GM20431 (cell line): ENCODE measurements around the gene NUDT3.
"Not testable (repeated sequence)": the region's sequence is repeated elsewhere in the genome, so short reads cannot be mapped to it uniquely, and the experiment has no call there.

Experiments used
- in situ Hi-C: fragments of 300-500 bp; cut with MseI, MboI; formaldehyde crosslinking; loops from one replicate; pipeline ENCODE4 v1.15.0; 2020; ENCODE audit warnings: low sequenced_read_pairs; ENCODE audit not compliant: unreplicated experiment

The NUDT3 gene

DNA sequence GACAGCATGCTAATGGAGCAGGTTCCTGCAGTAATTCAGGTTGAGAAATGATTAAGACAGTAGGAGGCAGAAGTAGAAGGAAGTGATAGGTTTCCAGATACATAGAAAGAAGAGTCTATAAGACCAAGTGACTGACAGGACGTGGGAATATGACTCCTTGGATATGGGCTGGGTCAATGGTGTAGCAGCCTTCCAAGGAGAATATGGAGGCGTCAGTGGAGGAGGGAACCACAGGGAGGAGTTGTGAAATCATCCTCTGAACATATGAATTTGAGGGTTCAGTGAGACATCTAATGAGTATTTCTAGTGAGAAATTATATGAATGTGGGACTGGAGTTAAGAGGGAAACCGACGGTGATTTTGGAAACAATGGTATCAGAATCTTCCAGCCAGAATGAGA lies 43.3 kb downstream of the NUDT3 start:
- in situ Hi-C loops: no loop called here

DNA sequence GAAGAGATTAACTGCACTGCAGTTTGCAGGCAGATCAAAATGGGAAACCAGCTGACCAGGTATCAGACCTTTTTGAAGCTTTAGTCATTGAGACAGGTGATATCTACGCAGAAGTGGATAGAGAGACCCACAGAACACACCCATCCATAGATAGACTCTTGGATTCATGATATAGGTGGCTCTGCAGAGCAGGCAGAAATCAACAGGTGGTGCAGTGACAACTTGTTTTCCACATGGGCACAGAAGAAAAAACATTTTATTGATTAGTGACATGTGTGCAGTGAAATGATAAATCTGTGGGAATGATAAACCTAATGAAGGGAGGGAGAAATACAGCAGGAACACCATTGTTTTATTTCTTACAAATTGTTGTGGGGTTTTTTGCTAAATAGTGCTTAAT lies 45.2 kb downstream of the NUDT3 start:
- in situ Hi-C loops: no loop called here

DNA sequence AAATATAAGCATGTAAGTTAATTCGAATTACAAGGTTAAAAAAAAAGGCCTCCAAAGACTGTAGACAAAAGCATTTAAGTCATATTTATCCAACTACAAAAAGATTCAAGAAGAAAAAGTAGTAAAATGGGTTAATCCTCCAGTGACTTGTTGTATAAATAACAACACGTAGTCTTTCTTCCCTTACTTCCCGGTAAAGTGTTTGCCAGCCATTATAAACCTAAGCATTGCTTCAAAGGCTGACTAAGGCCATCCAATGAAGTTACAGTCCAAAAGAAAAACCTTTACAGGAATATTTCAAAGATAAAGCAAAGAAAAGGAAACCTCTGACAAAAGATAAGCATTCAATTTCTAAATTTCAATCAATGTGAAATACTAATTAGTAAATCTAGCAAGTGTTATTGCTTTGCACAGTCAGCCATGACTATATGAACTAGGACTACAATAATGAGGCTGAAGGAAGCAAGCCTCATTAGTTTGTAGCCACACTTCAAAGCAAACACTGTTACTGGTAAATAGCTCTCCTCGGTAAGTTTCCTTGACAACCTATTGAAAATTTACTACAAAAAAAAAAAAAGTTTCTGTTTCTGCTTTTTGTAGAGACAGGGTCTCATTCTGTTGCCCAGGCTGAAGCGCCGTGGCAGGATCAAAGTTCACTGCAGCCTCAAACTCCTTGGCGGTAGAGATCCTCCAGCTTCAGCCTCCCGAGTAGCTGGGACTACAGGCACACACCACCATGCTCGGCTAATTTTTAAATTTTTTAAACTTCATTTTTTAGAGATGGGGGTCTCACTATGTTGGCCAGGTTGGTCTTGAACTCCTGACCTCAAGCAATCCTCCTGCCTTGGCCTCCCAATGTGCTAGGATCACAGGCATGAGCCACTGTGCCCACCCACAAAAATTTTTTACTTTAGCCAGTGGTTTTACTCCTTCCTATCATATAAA lies 46.0 kb downstream of the NUDT3 start:
- in situ Hi-C loops: no loop called here

- in situ Hi-C loops: no loop called here
These were observed 48.7 kb downstream of the NUDT3 start for GRCh38 chr6:34343806-34344205.

DNA sequence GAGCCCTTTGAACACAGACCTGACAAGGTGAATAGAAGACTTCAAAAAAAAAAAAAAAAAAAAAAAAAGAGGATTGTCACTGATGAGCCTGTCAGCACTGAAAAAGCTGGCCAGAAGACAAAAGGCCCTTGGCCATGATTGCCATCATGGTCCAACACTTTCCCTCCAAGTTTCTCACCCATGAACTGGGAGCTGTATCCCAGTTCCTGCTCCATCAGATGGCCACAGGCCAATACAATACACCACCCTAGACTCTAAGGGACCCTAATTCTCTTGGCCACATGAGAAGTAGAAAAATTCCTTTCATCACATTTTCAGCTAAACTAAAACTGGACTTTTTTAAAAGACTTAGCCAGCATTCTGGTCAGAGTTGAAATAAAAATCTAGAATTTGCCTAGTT lies 50.2 kb downstream of the NUDT3 start:
- in situ Hi-C loops: no loop called here

DNA sequence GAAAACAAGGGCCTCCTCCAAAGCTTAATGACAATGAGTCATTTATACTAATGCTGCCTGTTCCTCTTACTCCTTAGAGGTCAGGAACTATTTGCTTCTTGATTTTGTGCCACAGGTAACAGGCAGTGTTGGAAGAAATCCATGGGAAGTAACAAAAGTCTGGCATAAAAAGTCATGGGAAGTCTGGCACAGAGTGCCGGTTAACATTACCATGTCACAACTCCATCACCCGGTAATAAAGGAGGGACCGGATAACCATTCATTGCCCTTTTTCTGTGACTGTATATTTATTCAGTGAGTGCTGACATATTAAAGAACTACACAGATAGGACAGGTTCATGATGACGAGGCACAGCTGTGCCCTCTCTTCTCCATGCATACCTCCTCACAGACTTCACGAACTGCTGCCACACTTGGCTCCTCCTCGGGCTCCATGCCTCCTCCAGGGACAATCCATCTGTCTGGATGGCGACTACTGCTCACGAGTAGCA lies 50.9 kb downstream of the NUDT3 start:
- in situ Hi-C loops: no loop called here

GRCh38 chr6:34340906-34341480 lies 51.5 kb downstream of the NUDT3 start:
- in situ Hi-C loops: no loop called here

- in situ Hi-C loops: no loop called here
These were observed 52.1 kb downstream of the NUDT3 start for GRCh38 chr6:34340394-34340793.

DNA sequence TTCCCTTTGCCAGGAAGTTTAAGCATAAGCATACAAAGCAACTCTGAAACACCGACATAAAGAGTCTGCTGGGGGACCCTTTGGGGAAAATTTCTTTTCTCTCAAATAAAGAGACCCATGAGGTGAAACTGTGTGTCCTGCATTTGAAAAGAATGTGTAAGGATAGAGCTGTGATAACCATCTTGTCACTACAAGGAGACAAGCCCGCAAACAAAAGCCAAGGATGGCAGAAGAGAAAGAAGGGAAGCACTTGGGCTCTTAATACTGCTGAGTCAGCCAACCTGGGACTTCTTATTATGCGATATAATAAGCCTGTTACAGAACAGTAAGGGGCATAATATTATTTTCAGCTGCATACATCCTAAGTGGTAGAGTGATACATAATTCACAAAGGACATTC lies 52.5 kb downstream of the NUDT3 start:
- in situ Hi-C loops: no loop called here

- in situ Hi-C loops: no loop called here
These were observed 53.0 kb downstream of the NUDT3 start for GRCh38 chr6:34339432-34339831.

- in situ Hi-C loops: no loop called here
These were observed 53.7 kb downstream of the NUDT3 start for GRCh38 chr6:34338811-34339210.

DNA sequence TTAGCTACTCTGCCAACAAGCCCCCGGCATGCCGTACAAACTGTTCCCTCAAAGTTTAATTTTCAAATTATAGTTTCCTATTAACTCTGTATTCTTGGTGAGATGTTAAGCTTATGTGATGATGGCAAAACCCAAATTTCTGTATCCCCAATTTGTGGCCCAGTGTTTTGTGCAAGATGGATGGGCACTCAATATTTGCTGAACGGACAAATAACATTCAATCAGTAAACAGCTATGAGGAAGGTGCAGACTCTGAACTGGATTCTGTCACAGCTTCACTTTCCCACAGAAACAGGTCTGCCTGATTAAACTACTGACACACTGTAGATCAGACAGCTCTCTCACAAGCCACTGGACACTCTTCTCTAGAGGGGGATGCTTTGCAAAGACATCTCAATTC lies 54.1 kb downstream of the NUDT3 start:
- in situ Hi-C loops: no loop called here

GRCh38 chr6:34334796-34335416 lies 57.6 kb downstream of the NUDT3 start:
- in situ Hi-C loops: no loop called here

DNA sequence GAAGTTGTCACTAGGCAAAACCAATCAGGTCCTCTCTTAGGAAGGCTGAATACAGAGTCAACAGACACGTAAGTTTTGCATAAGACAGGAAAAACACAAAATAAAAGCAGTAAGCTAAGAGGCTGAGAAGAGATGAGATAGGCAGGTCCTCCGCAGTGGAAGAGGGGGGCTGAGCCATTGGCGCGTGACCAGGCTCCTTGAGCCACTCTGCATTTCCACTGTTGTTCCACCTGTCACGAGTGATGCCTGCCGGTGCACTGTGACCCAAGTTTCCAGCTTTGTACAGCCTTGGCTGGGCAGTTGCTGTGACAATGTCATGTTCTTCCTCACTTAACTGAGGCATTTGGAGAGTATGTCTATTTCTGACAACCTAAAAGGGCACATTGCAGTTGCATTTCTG lies 58.6 kb downstream of the NUDT3 start:
- in situ Hi-C loops: no loop called here

- in situ Hi-C loops: no loop called here
These were observed 59.9 kb downstream of the NUDT3 start for GRCh38 chr6:34332251-34333198.

GRCh38 chr6:34331371-34332050 lies 61.0 kb downstream of the NUDT3 start:
- in situ Hi-C loops: no loop called here

- in situ Hi-C loops: not testable (repeated sequence)
These were observed 62.7 kb downstream of the NUDT3 start for GRCh38 chr6:34329814-34330213.

DNA sequence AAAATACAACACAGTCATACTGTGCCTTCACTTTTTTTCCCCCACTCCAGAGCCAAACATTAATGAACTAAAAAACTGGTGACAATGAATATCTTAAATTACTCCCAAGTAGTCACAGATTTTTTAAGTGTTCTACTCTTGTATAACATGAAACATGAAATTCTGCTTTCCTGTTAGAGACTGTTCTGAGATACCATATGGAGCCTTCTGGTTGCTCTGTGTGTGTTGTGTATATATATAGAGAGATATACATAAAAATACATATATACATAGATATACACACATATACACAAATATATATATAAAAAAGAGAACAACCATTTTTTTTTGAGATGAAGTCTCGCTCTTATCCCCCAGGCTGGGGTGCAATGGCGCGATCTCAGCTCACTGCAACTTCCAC lies 63.5 kb downstream of the NUDT3 start:
- in situ Hi-C loops: no loop called here
